Subcutaneous adipose tissue (tissue), 4 donors: Measurements from ENCODE around the gene ZSCAN12. TPM values are rescaled to one million over a fixed set of nuclear protein-coding genes. Genes with fewer than 3 reads are reported as not detected.

ENCODE experiments used
- CTCF ChIP-seq: fragments of 450-650 bp; IDR thresholded peaks from one replicate; pipeline ENCODE4 v1.5.1; 2016; ENCODE audit warnings: low read depth, mild to moderate bottlenecking, control low read depth, antibody characterized with exemption, moderate library complexity
- total RNA-seq, 4 donors: library from RNA; depleted of rRNA; stranded (reverse); fragments of >200 nt; gene quantifications; one replicate each; pipeline ENCODE4 v1.1.0, GENCODE V29; 2016

ZSCAN12 gene
- total RNA-seq, 4 donors from 2014 or later: 3.4 to 5.8 (median 4.1) TPM

GRCh38 chr6:28337121-28337520 is 62.4 kb downstream of the ZSCAN12 start:
- no peak for TF ChIP-seq CTCF

GRCh38 chr6:28336284-28337120 is 63.0 kb downstream of the ZSCAN12 start:
- no peak for TF ChIP-seq CTCF

GRCh38 chr6:28335564-28336283 is 63.8 kb downstream of the ZSCAN12 start, which contains the start of gene ZSCAN31:
Gene ZSCAN31 (minus strand): TSS chr6:28336148. CDS start chr6:28329683, 6,465 bp downstream.
- no peak for TF ChIP-seq CTCF

GRCh38 chr6:28335040-28335563 is 64.4 kb downstream of the ZSCAN12 start:
- TF ChIP-seq CTCF: no peak

GRCh38 chr6:28334286-28335039 is 65.1 kb downstream of the ZSCAN12 start:
- no peak for TF ChIP-seq CTCF

GRCh38 chr6:28333599-28334018 is 65.9 kb downstream of the ZSCAN12 start:
- no peak for TF ChIP-seq CTCF
